ENCODE results near the gene GOSR1.

GRCh38 chr17:30503558-30503957 lies 26.4 kb downstream of the GOSR1 start:
- TF ChIP-seq CTCF (IDR thresholded peaks at IDR 0.05; ENCODE audit: low read length): no peak
- TF ChIP-seq EZH2 (optimal IDR thresholded peaks at IDR 0.05; ENCODE audit: low read depth, low read length): no peak
